Measurements from ENCODE around the gene GRIA1.

GRIA1 gene

GRCh38 chr5:153552886-153553285 is 62.4 kb downstream of the GRIA1 start:
- DNase-seq = no peak

GRCh38 chr5:153555420-153556114 is 65.1 kb downstream of the GRIA1 start:
- no peak for DNase-seq

DNA sequence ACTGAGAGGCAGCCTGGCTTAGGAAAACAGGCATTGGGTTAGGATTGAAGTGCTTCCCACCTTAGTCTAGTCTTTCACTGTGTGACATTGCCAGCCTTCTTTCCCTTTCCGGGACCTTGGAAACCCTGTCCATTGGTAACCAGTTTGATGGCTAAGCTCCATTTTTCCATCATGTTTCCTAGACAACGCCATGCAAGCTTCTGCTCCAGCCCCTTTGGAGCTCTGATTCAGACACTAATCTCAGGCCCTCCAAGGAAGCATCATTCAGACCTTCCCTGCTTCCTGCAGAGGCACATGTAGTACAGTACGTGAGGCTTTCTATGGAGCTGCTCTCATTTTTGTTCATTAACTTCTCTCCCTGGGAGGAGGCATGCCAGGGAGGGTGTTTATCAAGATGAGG is 68.5 kb downstream of the GRIA1 start:
- DNase-seq = no peak

GRCh38 chr5:153559926-153560325 is 69.5 kb downstream of the GRIA1 start:
- DNase-seq = peak; percentile 34

- DNase-seq = peak; percentile 66
Measured at GRCh38 chr5:153562189-153562588, 71.7 kb downstream of the GRIA1 start.

GRCh38 chr5:153565822-153566221 is 75.4 kb downstream of the GRIA1 start:
- peak; percentile 59 for DNase-seq

DNA sequence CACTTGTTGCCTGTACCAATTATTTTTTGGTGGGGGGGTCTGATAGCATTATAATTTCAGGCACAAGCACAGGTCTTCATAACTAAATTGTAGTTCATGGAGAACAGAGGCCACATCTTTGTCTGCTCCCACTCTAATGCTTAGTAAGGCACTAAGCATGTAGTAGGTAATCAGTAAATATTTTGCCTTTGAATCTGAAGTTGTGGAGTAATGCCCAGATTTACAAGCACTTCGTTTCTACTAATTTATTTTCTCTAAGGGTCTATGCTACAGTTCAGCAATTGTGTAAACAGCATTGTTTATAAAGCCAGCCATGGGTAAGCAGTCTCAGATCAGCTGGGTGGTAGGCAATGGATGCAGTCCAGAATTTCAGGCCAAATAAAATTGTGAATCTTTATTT is 78.6 kb downstream of the GRIA1 start:
- no peak for DNase-seq

- DNase-seq = no peak
Measured at GRCh38 chr5:153571162-153571561, 80.7 kb downstream of the GRIA1 start.

GRCh38 chr5:153572411-153573145 is 82.1 kb downstream of the GRIA1 start:
- no peak for DNase-seq

- DNase-seq = no peak
Measured at GRCh38 chr5:153573326-153574033, 83.0 kb downstream of the GRIA1 start.

GRCh38 chr5:153584126-153584959 is 93.9 kb downstream of the GRIA1 start:
- DNase-seq = no peak

DNA sequence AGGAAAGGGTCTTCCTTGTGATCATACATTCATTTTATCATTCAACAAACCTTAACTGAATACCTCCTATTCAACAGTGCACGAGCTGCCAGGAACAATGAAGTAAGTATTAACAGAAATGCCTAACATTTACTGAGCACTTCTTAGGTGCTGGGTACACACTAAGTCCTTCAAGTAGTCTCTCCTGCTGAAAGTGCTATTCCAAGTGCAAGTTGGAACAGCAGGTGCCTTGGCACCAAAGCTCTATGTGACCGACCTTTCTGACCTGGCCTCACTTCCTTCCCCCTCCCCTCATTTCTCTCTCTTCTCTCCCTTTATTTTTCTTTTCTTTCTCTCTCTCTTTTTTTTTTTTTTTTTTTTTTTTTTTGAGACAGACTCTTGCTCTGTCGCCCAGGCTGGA is 94.5 kb downstream of the GRIA1 start:
- no peak for DNase-seq

GRCh38 chr5:153585622-153586277 is 95.3 kb downstream of the GRIA1 start:
- DNase-seq = peak; percentile 52

GRCh38 chr5:153592081-153592480 is 101.6 kb downstream of the GRIA1 start:
- no peak for DNase-seq

DNA sequence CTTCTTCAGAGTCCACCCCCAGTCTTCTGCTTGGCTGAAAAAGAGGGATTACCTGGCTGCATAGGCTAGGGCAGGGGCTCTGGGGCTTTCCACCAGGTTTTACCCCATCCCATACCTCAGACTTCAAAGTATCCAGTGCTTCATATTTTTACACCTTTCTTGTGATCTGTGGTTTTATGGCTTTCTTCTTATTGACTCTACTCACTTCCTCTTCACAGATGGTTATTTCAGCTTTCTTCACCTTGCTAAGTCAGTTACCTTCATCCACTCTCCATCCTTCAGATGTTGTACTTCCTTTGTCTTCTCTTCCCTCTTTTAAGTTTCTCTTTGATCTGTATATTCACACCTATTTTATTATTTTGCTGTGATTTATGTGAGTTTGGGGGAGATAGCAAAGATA is 104.3 kb downstream of the GRIA1 start:
- no peak for DNase-seq

GRCh38 chr5:153598099-153598498 is 107.6 kb downstream of the GRIA1 start:
- DNase-seq = no peak

GRCh38 chr5:153601377-153601776 is 110.9 kb downstream of the GRIA1 start:
- DNase-seq = no peak

- DNase-seq = no peak
Measured at GRCh38 chr5:153605386-153605785, 114.9 kb downstream of the GRIA1 start.

DNA sequence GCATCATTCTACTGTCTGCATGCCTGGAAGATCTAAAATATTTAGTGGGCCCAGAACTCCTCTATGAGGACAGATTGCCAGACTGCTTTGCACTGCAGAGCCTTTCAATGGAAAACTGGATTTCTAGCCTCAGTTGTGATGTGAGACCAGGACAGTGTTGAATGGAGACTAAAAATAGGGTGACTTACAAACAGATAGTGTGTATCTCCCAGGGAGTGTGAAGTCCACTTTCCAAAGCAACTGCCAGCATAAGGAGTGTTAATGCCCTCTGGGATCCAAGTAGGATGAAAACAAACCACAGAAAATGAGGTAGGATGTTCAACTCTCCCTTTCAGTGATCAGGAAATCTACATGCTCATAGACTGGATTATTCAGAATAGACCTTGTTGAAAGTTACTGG is 119.5 kb downstream of the GRIA1 start:
- DNase-seq = no peak

DNA sequence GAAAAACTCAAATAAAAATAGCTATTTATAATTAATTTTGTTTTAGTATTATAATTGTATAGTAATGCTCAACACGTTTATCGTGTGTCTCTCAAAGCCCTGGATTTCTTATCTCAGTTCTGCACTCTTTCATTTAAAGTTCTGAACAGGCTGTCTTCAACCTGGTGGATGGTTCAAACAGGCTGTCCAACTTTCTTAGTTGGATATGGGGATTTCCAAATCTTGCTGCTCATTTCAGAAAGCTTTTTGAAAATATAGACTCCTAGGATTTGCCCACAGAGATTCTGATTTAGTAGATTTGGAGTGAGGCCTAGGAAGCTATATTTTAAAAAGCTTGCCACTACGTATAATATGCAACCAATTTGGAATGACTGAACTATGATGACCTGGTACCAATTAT is 120.3 kb downstream of the GRIA1 start:
- DNase-seq = no peak

- no peak for DNase-seq
Measured at GRCh38 chr5:153613144-153613543, 122.7 kb downstream of the GRIA1 start.

- no peak for DNase-seq
Measured at GRCh38 chr5:153613672-153614071, 123.2 kb downstream of the GRIA1 start.

DNA sequence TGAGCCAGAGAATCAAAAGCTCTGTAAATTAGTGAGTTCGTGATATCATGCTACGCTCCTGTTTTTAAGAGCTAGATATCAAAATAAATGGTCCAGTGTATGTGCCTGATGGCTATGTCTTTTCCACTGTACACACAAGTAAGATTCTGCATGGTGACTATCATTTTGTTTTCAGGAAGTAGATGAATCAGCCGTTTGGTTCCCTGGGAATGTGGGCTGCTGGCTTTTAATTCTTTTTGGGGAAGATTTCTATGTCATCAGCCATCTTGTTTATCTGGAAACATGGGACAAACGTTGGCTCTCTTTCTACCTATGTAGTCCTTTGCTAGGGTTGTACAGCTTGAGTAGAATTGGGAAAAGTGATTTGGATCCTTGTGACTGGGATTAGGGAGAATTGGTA is 126.7 kb downstream of the GRIA1 start:
- DNase-seq = no peak
